Endometrium (tissue), 2 donors: ENCODE data around the gene TTC31.

ENCODE experiments used
- FAIRE-seq: peaks from 2 replicates; lab custom pipeline; 2012; peaks lifted over from hg19 to GRCh38; lab: Jason Lieb, UNC
- donor health status: control.
- donor health status: control.

Gene TTC31

DNA sequence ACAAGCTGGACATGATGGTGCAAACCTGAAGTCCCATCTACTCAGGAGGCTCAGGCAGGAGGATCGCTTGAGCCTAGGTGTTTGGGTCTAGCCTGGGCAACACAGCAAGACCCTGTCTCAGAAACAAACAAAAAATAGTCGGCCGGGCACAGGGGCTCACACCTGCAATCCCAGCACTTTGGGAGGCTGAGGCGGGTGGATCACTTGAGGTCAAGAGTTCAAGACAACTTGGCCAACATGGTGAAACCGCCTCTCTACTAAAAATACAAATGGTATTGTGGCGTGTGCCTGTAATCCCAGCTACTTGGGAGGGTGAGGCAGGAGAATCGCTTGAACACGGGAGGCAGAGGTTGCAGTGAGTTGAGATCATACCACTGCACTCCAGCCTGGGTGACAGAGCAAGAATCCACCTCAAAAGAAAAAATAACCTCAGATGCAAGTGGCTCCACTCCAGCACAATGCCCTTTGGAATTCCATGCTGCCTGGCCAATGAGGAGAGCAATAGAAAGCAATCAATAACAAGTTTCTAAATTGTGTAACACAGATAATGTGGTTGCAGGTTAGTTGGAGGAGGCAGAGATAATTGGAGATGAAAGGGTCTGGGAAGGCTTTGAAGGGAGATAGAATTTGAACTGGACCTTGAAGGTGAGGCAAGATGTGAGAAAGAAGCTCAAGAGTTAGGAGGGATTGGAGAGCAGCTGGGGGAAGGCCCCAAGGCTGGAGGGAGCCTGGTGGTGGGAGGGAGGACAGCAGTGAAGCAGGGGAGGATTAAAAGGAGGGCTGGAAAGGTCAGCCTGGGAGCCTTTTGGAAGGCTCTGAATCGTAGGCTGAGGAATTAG is 6.0 kb downstream of the TTC31 start:
- no peak for FAIRE-seq

DNA sequence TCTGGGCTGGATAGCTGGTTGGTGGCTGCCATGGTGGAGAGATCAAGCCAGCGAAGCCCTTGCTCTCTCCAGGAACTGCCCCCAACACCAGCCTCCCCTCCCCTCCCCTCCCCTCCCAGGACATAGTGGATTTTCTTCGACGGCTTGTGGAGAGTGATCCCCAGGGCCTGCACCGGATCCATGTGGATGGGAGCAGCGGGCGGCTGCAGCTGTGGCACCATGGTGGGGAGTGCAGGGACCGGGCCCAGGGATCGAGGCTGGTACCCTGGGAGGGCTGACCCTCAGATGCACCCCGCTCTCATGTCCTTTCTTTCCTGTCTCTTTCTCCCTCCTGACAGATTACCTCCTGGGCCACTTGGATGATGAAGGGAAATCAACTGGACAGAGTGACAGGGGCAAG is 7.0 kb downstream of the TTC31 start:
- FAIRE-seq: no peak

DNA sequence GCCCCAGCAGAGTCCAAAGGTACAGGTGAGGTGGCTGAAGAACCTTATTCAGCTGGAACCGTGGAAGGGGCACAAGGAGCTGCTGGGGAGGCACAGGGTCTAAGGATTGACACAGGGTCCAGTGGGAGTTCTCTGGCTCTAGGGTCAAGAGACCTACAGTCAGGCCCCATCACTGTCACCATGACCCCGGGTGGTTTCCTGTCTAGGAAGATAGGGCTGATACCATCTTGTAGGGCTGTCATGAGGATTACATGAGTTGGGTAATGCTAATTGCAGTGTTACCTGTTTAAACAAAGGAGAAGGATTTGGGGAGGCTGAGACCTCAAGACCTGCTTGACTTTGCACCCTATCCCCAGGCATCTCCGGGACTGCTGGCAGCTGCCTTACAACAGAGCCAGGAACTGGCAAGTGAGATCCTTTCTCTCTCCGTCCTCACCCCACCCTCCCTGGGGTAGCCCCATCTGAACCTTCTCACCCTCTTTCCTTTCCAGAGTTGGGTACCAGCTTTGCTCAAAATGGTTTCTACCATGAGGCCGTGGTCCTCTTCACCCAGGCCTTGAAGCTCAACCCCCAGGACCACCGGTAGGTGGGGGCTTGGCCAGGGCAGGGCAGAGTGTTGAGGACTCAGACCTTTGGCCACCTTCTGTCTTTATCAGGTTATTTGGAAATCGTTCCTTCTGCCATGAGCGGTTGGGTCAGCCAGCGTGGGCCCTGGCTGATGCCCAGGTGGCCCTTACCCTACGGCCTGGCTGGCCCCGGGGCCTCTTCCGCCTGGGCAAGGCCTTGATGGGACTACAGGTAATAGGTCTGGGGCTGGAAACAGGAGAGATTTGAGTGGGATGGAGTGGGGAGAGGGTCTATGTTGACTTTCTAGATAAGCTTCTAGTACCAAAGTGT is 9.0 kb downstream of the TTC31 start:
- no peak for FAIRE-seq

DNA sequence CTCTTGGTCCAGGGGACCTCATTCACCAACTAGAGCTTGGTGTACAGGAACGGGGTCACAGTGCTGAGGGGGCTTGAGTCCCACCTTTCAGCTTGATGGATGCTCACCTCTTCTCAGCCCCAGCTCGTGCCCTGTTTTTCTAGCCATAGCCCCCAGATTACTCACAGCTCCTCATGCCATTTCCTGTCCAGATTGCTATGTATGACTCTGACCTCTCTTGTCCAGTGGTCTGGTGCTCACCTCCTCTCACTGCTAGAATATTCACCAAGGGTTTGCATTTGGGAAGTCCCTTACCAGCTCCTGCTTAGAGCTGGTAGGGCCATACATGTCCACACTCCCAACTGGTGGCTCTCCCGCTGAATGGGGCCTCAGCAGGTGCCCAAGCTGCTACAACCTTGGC is 10.7 kb downstream of the TTC31 start:
- FAIRE-seq: no peak

DNA sequence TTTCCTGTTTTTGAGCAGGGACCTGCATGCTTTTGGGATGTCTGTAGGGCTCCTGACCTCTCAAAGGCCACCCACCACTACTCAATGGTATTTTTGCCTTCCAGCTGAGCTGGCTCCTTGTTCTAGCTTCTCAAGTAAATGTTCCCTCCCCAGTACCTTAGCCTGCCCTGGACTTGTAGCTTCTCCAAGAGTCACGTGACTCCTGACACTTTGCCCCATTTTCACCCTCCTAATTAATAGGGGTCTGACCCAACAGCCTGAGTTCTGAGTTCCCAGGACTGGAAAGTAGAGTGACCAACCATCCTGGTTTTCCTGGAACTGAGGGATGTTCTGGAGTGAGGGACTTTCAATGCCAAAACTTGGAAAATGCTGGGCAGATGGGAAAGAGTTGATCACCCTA is 12.6 kb downstream of the TTC31 start:
- FAIRE-seq: no peak

DNA sequence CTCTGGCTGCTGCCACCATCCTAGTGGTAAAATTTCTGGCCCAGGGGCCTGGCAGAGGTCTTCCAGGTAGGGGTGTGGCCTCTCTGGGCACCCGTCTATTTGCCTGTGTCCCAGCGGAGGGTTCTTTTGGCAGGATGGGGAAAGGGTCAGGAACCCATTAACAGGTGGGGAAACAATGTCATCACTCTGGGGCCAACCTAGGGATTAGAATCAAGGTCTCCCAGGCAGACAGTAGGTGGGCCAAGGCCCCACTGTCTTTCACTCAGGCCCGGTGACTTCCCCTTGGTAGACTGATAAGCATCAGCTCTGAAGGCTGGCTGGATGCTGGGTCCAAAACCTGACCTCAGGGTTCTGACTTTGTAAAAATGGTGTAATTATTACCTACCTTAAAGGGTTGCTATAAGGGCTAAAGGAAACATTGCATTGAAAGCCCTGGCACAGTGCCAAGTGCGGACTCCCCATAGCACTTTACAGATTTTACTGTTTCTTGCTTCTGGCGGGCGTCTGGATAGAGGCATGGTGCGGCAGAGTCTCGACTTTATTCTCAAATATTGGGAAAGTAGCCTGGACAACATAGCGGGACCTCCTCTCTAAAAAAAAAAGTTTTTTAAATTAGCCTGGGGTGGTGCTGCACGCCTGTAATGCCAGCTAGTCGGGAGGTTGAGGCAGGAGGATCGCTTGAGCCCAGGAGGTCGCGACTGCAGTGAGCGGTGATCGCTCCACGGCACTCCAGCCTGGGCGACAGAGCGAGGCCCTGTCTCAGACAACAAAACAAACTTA is 14.3 kb downstream of the TTC31 start:
- FAIRE-seq: no peak

DNA sequence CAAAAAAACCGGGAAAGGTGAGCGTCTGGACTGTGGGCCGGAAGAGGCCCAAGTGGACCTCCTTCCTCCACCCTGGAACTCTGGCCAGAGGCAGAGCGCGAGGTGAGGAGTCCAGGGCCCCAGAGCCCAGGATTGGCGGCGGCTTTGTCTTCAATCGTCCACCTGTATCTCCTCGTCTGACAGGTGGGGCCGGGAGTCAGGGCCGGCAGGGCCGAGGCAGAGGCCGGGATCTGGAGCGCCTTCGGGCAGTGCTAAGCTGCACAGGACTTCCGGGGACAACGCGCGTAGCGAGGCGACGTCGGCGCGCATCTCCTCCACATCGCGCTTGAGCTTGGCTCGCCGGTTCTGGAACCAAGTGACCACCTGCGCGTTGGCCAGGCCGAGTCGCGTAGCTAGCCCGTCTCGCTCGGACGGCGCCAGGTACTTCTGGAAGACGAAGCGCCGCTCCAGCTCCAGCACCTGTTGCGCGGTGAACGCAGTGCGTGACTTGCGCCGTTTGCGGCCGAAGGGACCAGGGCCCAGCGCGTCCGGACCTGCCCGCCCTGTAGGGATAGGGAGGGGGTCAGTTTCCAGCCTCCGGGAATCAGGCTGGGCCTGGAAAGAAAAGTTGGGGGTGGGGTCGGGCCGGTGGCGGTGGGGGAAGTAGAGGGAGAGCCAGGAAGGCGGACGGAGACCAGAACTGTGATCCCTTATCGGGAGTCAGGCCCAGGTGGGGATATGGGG is 15.1 kb downstream of the TTC31 start:
- FAIRE-seq: no peak

DNA sequence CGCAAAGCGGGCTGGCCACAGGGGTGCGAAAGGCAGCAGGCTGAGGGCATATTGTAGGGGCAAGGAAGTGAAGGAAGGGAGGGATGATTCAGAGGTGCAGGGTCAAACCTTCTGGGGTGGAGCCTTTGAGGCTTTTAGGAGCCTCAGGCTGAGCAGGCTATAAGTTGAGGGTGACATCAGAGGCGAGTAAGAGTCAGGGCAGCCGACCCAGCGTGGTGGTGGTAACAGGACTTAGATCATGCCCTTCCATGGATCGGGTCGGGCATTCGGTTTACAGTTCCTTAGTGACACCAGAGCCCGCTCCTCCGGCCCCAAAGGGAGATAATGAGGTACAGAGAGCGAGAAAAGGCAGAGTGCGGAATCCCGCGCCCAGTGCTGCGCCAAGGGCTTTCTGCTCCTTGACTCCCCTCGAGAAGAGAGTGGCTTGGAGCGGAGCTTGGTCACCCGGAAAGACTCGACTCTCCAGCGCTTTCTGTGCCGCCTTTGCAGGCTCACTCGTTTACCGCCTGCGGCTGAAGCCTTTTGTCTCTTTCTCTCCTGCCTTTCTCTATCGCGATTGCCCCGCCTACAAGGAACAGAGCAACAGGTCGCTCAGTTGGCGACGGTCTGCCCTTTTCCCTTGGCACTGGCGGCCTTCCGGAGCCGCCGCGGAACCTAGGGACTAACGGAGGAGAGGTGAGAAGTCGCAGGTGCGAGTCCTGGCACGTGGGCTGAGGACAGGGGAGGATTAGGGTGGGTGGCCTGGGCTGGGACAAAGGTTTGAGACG is 15.8 kb downstream of the TTC31 start:
- FAIRE-seq: no peak

DNA sequence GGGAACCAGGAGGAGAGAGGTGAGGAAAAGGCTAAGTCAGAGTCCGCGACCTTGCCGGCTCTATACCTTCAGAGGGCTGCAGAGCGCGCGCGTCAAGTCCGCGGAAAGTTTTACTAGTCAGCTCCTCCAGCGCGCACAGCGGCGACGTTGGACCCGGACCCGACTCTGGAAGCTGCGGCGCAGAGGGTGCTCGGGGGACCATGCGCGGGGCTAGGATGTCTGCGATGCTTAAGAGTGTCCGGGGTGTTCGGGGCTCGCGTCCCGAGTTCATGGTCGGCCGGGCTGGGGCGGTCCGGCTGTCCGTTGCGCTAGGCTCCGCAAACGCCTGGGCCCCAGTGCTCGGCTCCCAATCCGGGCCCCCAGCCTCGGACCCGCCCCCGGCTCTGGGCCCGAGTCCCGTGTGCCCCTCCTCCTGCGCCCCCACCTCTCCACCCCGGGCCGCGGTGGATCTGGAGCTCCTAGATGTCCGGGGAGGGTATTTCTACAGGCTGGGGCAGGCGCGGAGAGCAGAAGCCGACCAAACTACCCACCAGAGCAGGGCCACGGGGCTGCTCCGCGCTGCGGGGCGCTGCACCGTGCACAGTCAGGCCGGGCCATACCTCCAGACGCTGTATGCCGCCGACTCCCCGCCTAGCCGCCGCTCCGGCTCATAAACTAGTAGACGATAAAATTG is 16.5 kb downstream of the TTC31 start, which contains the start of gene LBX2:
Gene LBX2, minus strand, starts transcription at position 337 of the 673 bp plus-strand sequence. Its CDS starts 66 bp downstream, at position 271.
- no peak for FAIRE-seq

DNA sequence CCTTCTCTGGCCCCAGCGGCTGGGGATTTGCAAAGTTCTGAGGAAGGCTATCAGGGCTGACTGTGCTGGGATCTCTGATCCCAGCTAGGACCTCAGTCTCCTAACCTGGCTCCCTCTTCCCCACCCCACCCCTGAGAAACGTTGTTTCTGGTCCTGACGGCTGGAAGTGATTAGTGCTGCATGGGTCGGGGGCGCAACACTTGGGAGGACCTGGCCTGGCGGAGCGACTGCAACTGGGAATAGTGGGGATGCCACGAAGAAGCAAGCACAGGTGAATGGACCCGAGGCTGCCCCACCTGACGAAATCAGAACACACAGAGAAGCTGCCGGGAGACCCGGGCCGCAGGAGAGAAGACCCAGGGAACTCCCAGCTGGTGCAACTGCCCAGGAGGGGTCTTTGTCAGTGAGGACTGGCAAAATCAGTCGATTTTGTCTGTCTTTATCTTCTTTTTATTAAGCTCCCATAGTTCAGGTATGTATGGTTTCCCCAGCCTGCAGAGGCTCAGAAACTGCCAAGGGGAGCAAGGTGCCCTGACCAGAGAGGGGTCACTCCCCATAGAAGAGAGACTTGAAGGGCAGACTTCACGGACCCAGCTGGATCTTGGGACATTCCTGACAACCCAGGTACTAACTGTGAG is 17.2 kb downstream of the TTC31 start:
- FAIRE-seq: no peak

DNA sequence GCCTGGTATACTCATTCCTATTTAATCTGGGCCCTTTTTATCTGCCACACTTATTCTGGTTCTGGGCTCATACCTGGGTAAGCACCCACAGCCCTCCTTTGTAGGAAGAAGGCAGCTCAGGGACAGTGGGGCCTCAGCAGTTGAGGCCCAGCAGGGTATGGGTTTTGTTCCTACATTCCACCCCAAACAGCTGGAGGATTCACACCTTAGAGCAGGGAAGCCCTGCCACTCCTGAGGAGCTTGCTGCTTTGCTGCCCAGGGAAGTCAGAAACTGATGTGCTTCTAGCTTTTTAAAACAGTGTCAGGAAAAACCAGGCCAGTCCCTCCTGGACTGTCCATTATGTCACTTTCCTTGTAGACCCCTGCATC is 17.7 kb downstream of the TTC31 start:
- no peak for FAIRE-seq

DNA sequence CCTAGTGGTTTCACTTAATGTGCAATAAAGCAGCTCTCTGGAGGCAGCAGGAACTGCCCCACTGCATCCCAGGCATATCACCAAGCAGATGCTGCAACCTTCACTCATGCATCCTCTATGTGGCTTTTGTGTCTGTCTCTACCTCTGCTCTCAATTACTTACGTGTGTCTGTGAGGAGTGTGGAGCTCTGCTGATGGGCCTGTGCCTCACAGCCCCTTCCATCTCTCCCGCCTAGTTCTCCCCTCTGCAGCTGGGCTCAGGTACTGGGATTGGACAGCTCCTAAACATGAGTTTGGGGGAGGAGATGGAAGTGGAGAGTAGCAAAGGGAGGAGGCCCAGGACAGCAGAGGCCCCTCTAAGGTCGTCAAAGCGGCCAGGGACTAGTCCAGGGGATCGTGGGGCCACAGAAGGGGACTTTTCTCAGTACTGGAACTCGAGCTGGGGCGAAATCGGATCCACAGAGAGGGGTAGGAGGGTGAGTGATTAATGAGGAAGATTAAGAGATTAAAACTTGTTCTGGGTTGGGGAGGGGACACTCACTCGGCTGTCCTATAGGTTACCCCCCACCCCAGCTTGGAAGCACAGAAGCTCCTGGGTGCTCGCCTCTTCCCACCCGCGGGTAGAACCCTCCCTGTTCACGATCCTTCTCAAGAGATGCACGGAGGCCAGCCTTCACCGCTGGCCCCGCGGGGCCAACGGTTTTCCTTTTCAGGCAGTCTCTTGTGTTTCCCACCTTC is 18.6 kb downstream of the TTC31 start:
- no peak for FAIRE-seq

DNA sequence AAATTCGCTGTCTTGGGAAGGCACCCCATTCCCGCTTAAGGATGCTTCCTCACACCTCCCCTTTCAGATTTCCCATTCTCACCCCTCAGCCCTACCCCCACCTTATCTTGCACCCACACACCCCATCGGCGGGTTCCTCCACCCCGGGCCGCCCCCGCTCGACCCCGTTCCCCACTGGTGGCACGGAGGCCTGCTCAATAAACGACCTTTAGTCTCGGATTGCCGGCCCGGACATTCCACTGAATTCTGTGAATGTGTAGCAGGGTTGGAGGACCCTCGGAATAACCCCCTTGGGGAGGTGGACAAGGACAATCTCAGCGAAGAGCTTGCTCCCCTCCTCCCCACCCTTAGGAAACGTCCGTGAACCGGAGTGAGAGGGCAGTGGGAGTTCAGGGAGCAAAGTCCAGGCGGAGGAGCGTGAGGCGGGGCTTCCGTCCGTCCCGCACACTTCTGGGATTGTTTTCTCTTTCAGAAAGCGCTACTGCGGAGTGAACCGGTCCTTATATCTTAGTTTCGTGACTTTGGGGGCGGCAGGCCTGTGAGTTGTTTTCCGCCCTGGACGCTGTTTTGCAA is 19.4 kb downstream of the TTC31 start:
- FAIRE-seq: no peak

DNA sequence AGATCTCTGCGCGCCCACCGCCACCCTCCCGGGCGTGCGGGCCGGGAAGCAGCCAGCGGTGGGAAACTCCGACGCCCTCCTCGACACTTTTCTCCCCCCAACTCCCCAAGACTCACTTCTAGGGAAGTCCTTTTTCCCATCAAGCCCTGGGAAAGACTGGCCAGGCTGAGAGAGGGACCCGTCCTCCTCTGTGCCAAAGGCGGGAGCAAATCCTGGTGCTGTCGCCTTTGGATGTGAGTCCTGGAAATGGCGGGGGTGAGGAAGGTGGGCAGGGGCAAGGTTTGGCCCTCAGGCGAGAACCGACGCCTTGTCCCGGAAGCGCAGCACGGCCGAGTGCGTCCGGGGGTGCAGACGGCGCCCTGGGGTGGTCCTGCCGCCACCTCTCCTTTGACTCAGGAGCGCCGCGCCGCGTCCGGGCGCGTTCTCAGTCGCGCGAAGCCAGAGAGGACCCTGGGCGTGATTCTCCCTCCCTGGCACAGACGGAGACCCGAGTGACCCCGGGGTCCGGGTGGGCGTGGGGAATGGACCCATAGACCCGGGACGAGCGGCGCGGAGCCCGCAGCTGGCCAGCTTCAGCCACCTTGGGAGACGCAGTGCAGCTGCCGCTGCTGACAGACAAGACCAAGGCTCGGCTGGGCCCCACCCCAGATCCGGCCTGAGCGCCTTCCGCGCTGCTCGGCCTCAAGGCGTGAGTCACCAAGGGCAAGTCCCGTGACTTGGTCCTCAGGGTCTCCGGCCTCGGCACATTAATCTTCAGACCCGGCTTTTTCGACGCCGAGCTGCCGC is 20.0 kb downstream of the TTC31 start:
- no peak for FAIRE-seq

DNA sequence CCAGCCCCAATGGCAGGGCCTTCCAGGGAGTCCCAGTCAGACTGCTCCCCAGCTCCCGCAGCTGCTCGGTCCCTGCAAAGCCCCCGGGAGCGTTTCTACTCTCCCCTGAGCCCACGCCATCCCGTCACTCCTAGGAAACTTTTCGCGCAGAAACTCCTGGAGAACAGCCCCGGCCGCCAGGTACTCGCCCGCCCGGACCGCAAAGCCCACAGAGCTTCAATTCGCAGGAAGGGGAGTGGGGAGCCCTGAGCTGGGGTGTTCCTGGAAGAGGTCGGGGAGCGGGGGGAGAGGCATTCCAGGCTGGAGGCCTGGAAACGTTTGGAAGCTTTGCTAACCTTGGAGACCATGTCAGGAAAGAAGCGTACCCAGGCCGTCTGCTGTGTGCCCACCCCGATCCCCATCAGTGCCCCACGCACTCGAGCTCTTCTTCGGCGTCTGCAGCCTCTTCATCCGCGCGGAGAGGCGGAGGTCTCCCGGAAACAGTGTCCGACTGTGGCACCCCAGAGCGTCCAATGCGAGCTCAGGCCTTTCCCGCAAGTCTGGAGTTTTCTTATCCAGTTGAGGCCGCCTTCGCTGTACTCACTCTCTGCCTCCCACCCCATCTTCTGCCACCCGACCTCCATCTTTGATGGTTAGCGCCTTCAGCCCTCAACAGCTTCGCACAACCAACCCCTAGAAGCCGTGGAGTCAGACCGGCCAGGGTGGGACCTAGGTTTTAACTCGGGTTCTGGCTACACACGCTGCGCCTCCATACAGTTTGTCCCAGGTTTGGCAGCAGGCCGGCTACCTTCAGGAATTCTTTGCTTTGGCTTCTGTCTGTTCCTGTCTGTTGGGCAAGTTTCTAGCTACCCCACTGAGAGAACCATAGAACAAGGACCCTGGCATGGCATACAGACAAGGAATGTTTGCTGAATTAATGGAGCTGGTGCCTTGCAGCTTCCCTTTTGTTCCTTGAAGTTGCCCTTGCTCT is 20.9 kb downstream of the TTC31 start:
- FAIRE-seq: no peak

DNA sequence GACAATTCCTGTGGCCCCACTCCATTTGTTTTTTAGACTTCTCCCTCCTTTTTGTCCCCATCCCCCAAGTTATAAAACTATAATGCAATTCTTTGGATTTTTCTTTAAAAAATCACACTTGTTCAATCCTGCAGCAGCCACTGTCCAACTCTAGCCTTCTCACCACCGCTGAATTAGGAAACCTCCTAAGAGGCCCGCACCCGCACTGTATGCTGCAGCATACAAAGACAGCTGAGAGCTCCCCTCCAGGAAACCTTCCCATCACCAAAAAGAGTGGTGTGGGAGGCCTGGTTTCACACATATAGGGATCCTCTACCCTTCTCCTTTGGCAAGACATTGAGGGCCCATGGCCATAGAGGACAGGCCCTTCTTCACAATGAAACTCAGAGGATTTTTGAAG is 21.7 kb downstream of the TTC31 start:
- FAIRE-seq: no peak
